Adrenal gland (tissue), 5 donors: ENCODE data around the gene TBC1D2B.
"Not testable (repeated sequence)": the region's sequence is repeated elsewhere in the genome, so short reads cannot be mapped to it uniquely, and the experiment has no call there.

Source experiments
- CTCF ChIP-seq, 6 experiments: fragments of 450-650 bp in 4 of 6; fragments of 200-600 bp in 2 of 6; sonication (generic) in 1 of 6; IDR thresholded peaks; 1 replicate in 5 of 6; 2 replicates in 1 of 6; pipeline versions ENCODE4 v1.5.1 to v1.8.0; 2016 to 2021; ENCODE audit warnings: antibody characterized with exemption in 6 of 6, mild to moderate bottlenecking in 2 of 6, moderate library complexity in 1 of 6
- POLR2A ChIP-seq, 2 donors: fragments of 450-650 bp; IDR thresholded peaks; one replicate each; pipeline ENCODE4 v1.6.1; 2017; ENCODE audit warnings: antibody characterized with exemption in 2 of 2, mild to moderate bottlenecking in 2 of 2, moderate library complexity in 1 of 2
- donor health status: DM: no; HTN: no; CAD: no.

GRCh38 chr15:77951105-77951786, 126.3 kb downstream of the TBC1D2B start:
- not testable (repeated sequence) for TF ChIP-seq CTCF, POLR2A (IDR thresholded peaks at IDR 0.05)
